H1 (cell line): ENCODE measurements around the gene PLIN4. TPM values are rescaled to one million over a fixed set of nuclear protein-coding genes. Genes with fewer than 3 reads are reported as not detected.

Experiments
- TEAD4 ChIP-seq: IDR thresholded peaks from 2 replicates; pipeline ENCODE4 v1.6.1; 2012; ENCODE audit warnings: low read depth, low read length, inconsistent platforms, mixed read lengths
- polyA plus RNA-seq, 7 experiments: library from polyadenylated mRNA; depleted of rRNA in 3 of 7; stranded (reverse) in 5 of 7; unstranded in 2 of 7; fragments of >200 nt in 5 of 7; fragments of 200-250 nt in 2 of 7; gene quantifications; 1 replicate in 5 of 7; 2 replicates in 1 of 7; 4 replicates in 1 of 7; pipeline versions ENCODE4 v1.2.1 to v1.2.3, GENCODE V29; 2011 to 2013; ENCODE audit warnings: missing spikeins in 2 of 7, mixed read lengths in 2 of 7
- total RNA-seq: library from RNA; stranded (reverse); fragmentation: NEBNext Ultra II Directional; extraction: Animal tissue kit (Norgen Biotek cat#: 25700); gene quantifications from 2 replicates; pipeline ENCODE4 v1.2.1, GENCODE V29; 2021
- TF ChIP-seq, protein P1 (sequence below): fragments of 300-600 bp; sonication (generic); IDR thresholded peaks from 2 replicates; pipeline ENCODE4 v1.7.1; 2012; ENCODE audit warnings: low read length, moderate library complexity, mild to moderate bottlenecking, inconsistent platforms; ENCODE audit not compliant: insufficient replicate concordance

Gene PLIN4
- total and polyA plus RNA-seq, 2 of the 8 experiments (the other 6 are each of a cell fraction or from before 2014, with no cell fraction given) = 0.35 to 0.45 TPM

DNA sequence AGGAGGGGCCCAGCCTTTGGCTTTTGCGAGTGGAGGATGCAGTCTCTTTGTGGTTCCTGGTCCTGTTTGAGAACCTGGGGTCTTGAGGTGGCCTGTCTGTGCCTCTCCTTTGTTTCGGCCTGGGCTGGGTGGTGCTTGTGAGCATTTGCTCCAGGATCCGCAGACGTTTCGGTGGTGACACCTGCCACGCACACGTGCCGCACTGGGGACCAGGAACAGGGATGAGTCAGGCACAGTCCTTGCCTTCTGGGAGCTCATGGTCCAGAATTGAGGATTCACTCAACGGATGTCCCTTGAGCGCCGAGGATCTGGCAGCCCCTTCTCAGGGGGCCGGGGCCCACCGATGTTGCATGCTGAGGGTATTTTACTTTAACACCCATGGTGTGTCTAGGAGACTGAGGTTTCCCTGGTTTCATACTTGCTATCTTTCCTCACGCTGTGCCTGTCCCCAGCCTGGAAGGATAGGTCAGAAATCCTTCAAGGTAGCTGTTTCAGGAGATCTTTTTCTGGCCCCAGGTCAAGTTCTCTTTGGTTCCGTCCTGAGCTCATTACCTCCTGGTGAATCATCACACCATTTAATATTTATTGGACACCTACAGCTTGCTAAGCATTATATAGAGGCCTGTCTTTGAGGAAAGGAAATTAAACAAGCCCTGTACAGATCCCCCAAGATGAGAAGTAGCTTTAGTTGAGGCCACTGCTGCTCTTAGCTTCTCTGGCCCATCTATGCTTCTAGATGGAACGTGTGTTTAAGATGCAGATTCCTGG lies 41.1 kb downstream of the PLIN4 start (continued):
- TF ChIP-seq, protein P1, sequence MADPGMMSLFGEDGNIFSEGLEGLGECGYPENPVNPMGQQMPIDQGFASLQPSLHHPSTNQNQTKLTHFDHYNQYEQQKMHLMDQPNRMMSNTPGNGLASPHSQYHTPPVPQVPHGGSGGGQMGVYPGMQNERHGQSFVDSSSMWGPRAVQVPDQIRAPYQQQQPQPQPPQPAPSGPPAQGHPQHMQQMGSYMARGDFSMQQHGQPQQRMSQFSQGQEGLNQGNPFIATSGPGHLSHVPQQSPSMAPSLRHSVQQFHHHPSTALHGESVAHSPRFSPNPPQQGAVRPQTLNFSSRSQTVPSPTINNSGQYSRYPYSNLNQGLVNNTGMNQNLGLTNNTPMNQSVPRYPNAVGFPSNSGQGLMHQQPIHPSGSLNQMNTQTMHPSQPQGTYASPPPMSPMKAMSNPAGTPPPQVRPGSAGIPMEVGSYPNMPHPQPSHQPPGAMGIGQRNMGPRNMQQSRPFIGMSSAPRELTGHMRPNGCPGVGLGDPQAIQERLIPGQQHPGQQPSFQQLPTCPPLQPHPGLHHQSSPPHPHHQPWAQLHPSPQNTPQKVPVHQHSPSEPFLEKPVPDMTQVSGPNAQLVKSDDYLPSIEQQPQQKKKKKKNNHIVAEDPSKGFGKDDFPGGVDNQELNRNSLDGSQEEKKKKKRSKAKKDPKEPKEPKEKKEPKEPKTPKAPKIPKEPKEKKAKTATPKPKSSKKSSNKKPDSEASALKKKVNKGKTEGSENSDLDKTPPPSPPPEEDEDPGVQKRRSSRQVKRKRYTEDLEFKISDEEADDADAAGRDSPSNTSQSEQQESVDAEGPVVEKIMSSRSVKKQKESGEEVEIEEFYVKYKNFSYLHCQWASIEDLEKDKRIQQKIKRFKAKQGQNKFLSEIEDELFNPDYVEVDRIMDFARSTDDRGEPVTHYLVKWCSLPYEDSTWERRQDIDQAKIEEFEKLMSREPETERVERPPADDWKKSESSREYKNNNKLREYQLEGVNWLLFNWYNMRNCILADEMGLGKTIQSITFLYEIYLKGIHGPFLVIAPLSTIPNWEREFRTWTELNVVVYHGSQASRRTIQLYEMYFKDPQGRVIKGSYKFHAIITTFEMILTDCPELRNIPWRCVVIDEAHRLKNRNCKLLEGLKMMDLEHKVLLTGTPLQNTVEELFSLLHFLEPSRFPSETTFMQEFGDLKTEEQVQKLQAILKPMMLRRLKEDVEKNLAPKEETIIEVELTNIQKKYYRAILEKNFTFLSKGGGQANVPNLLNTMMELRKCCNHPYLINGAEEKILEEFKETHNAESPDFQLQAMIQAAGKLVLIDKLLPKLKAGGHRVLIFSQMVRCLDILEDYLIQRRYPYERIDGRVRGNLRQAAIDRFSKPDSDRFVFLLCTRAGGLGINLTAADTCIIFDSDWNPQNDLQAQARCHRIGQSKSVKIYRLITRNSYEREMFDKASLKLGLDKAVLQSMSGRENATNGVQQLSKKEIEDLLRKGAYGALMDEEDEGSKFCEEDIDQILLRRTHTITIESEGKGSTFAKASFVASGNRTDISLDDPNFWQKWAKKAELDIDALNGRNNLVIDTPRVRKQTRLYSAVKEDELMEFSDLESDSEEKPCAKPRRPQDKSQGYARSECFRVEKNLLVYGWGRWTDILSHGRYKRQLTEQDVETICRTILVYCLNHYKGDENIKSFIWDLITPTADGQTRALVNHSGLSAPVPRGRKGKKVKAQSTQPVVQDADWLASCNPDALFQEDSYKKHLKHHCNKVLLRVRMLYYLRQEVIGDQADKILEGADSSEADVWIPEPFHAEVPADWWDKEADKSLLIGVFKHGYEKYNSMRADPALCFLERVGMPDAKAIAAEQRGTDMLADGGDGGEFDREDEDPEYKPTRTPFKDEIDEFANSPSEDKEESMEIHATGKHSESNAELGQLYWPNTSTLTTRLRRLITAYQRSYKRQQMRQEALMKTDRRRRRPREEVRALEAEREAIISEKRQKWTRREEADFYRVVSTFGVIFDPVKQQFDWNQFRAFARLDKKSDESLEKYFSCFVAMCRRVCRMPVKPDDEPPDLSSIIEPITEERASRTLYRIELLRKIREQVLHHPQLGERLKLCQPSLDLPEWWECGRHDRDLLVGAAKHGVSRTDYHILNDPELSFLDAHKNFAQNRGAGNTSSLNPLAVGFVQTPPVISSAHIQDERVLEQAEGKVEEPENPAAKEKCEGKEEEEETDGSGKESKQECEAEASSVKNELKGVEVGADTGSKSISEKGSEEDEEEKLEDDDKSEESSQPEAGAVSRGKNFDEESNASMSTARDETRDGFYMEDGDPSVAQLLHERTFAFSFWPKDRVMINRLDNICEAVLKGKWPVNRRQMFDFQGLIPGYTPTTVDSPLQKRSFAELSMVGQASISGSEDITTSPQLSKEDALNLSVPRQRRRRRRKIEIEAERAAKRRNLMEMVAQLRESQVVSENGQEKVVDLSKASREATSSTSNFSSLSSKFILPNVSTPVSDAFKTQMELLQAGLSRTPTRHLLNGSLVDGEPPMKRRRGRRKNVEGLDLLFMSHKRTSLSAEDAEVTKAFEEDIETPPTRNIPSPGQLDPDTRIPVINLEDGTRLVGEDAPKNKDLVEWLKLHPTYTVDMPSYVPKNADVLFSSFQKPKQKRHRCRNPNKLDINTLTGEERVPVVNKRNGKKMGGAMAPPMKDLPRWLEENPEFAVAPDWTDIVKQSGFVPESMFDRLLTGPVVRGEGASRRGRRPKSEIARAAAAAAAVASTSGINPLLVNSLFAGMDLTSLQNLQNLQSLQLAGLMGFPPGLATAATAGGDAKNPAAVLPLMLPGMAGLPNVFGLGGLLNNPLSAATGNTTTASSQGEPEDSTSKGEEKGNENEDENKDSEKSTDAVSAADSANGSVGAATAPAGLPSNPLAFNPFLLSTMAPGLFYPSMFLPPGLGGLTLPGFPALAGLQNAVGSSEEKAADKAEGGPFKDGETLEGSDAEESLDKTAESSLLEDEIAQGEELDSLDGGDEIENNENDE = no peak
- no peak for TF ChIP-seq TEAD4
